CD4-positive, alpha-beta T cell (primary cell): ENCODE measurements around the gene ATP6V1E1. TPM values are rescaled to one million over a fixed set of nuclear protein-coding genes. Genes with fewer than 3 reads are reported as not detected.

ENCODE experiments used
- ATAC-seq: fragments of 200-7000 bp; cut with Tn5 transposase; one replicate; pipeline ENCODE4 v1.10.0; 2022; ENCODE audit warnings: mild to moderate bottlenecking; ENCODE audit not compliant: poor library complexity
- CTCF ChIA-PET: fragments of 350-600 bp; sonication (Branson Sonifier 250); formaldehyde crosslinking; loops from one replicate; lab custom pipeline; 2021; ENCODE audit warnings: antibody characterized with exemption, inconsistent platforms; lab: Charles Lee
- POLR2A ChIA-PET: fragments of 350-600 bp; sonication (Branson Sonifier 250); formaldehyde crosslinking; loops from one replicate; lab custom pipeline; 2021; ENCODE audit warnings: antibody characterized with exemption, inconsistent platforms; lab: Charles Lee
- DNase-seq, 14 experiments: peaks; one replicate each; pipeline ENCODE4 v3.0.0-alpha.2; 2013 to 2020; ENCODE audit warnings: mixed read lengths in 2 of 14
- H3K27ac ChIP-seq, 2 donors: one replicate each; pipeline versions ENCODE4 v1.5.1 to v1.7.0; 2013; ENCODE audit warnings: low read length in 2 of 2, low read depth in 1 of 2, mild to moderate bottlenecking in 1 of 2
- H3K27me3 ChIP-seq, 2 experiments: 1 replicate in 1 of 2; 2 replicates in 1 of 2; pipeline versions ENCODE4 v1.6.1 to v1.7.0; 2013; ENCODE audit warnings: low read length in 2 of 2, control low read depth in 1 of 2, mild to moderate bottlenecking in 1 of 2, moderate library complexity in 1 of 2; ENCODE audit not compliant: insufficient read depth in 2 of 2, control insufficient read depth in 1 of 2
- H3K36me3 ChIP-seq: one replicate; pipeline ENCODE4 v1.6.1; 2013; ENCODE audit warnings: low read length, control low read depth; ENCODE audit not compliant: insufficient read depth
- H3K4me1 ChIP-seq: one replicate; pipeline ENCODE4 v1.6.1; 2013; ENCODE audit warnings: low read length, control low read depth; ENCODE audit not compliant: insufficient read depth
- H3K4me3 ChIP-seq: one replicate; pipeline ENCODE4 v1.5.1; 2013; ENCODE audit warnings: mild to moderate bottlenecking, low read length, moderate library complexity
- H3K9me3 ChIP-seq, 2 experiments: 1 replicate in 1 of 2; 2 replicates in 1 of 2; pipeline versions ENCODE4 v1.6.1 to v1.7.0; 2013; ENCODE audit warnings: low read length in 2 of 2, mild to moderate bottlenecking in 2 of 2, control low read depth in 1 of 2, moderate library complexity in 1 of 2; ENCODE audit not compliant: control insufficient read depth in 1 of 2, insufficient read depth in 1 of 2
- H3K27ac Mint-ChIP-seq: one replicate; pipeline ENCODE4 v1.8.0; 2020; ENCODE audit warnings: mixed read lengths
- H3K27me3 Mint-ChIP-seq: one replicate; pipeline ENCODE4 v1.8.0; 2021; ENCODE audit warnings: mixed read lengths
- H3K36me3 Mint-ChIP-seq: one replicate; pipeline ENCODE4 v1.8.0; 2021; ENCODE audit warnings: low read depth, mixed read lengths
- H3K4me1 Mint-ChIP-seq: one replicate; pipeline ENCODE4 v1.8.0; 2021; ENCODE audit warnings: low read depth, mixed read lengths
- H3K4me3 Mint-ChIP-seq: one replicate; pipeline ENCODE4 v1.8.0; 2020; ENCODE audit warnings: mild to moderate bottlenecking, mixed read lengths
- H3K9me3 Mint-ChIP-seq: one replicate; pipeline ENCODE4 v1.8.0; 2020; ENCODE audit warnings: mixed read lengths
- intact Hi-C, 2 experiments: fragments of 100-400 bp; cut with DNase I in 1 of 2; cut with micrococcal nuclease in 1 of 2; formaldehyde crosslinking; loops; one replicate each; pipeline versions ENCODE4 v1.15.1 to v1.9.0; 2023 to 2025; cut with DNase I, micrococcal nuclease
- total RNA-seq, 174 experiments: library from RNA in 2 of 174; stranded (reverse) in 2 of 174; gene quantifications; one replicate each; pipeline ENCODE4 v1.2.3 and lab custom pipeline; 2021 to 2026
- TF ChIP-seq, protein P1 (sequence below): fragments of 200-600 bp; IDR thresholded peaks from one replicate; pipeline ENCODE4 v1.8.0; 2022; ENCODE audit warnings: antibody characterized with exemption, mild to moderate bottlenecking

Gene ATP6V1E1
- total RNA-seq, 2 experiments from 2014 or later: 48.4 to 50.8 TPM

DNA sequence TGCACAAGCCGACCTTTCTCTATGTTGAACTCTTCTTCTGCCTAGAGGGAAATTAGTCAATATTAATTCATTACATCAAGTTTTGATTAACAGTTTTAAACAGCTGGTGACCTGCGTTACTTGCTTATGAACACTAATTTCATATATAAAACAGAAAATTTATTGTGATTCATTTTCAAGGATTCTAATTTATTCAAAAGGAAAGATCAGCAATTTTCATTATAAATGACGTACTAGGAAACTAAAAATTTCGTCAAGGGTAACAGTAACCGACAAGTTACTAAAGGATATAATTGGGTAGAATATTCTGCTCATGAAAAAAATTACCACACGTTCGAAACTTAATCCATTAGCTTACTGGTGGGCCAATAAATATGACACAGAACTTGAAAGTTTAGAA lies 15.3 kb downstream of the ATP6V1E1 start:
- no peak overlapping the region for H3K27ac Mint-ChIP-seq
- no peaks in the 10 kb centered on the region for H3K9me3 ChIP-seq
- ATAC-seq (no peak), DNase-seq (no peak)
- H3K36me3 Mint-ChIP-seq: peaks cover 60% of the 10 kb centered on the region
- TF ChIP-seq, protein P1, sequence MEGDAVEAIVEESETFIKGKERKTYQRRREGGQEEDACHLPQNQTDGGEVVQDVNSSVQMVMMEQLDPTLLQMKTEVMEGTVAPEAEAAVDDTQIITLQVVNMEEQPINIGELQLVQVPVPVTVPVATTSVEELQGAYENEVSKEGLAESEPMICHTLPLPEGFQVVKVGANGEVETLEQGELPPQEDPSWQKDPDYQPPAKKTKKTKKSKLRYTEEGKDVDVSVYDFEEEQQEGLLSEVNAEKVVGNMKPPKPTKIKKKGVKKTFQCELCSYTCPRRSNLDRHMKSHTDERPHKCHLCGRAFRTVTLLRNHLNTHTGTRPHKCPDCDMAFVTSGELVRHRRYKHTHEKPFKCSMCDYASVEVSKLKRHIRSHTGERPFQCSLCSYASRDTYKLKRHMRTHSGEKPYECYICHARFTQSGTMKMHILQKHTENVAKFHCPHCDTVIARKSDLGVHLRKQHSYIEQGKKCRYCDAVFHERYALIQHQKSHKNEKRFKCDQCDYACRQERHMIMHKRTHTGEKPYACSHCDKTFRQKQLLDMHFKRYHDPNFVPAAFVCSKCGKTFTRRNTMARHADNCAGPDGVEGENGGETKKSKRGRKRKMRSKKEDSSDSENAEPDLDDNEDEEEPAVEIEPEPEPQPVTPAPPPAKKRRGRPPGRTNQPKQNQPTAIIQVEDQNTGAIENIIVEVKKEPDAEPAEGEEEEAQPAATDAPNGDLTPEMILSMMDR: no peak
- H3K27ac ChIP-seq: no peak overlapping the region
- no peaks in the 10 kb centered on the region for H3K4me1 ChIP-seq
- H3K4me1 Mint-ChIP-seq: peaks cover 7% of the 10 kb centered on the region
- no peaks in the 10 kb centered on the region for H3K9me3 Mint-ChIP-seq
- no peak overlapping the region for H3K4me3 Mint-ChIP-seq
- no peaks in the 10 kb centered on the region for H3K27me3 ChIP-seq
- no peak overlapping the region for H3K4me3 ChIP-seq
- peaks cover 64% of the 10 kb centered on the region for H3K36me3 ChIP-seq
- intact Hi-C loops: no loop called here
- CTCF ChIA-PET: no interaction called here
- H3K27me3 Mint-ChIP-seq: no peaks in the 10 kb centered on the region
- POLR2A ChIA-PET: no interaction called here

DNA sequence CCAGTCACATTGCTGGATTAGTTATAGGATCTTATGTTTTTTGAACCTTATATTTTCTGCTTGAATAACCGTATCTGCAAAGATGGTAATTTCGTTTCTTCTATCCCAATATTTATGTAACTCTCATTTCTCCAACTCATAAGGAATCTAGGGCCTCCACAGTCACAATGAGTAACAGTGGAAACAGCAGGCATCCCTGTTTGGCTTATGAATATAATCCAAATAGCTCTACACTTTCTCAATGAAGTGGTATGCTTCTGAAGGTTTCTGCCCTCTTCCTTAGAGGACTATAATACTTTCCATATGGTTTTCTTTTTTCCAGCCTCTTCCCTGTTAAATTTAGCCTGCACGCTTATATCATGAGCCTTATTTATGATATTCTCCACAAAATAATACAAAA lies 16.5 kb downstream of the ATP6V1E1 start:
- H3K9me3 ChIP-seq: no peaks in the 10 kb centered on the region
- ChIA-PET CTCF (no interaction called here), POLR2A (no interaction called here)
- ATAC-seq (no peak), DNase-seq (no peak)
- peaks cover 67% of the 10 kb centered on the region for H3K36me3 ChIP-seq
- Mint-ChIP-seq H3K4me3 (no peak overlapping the region), H3K27ac (no peak overlapping the region), H3K36me3 (peaks cover 51% of the 10 kb centered on the region), H3K27me3 (no peaks in the 10 kb centered on the region), H3K4me1 (peaks cover 7% of the 10 kb centered on the region), H3K9me3 (no peaks in the 10 kb centered on the region)
- TF ChIP-seq, protein P1: no peak
- no peaks in the 10 kb centered on the region for H3K27me3 ChIP-seq
- no peak overlapping the region for H3K4me3 ChIP-seq
- intact Hi-C loops: no loop called here
- H3K27ac ChIP-seq: no peak overlapping the region
- H3K4me1 ChIP-seq: no peaks in the 10 kb centered on the region

DNA sequence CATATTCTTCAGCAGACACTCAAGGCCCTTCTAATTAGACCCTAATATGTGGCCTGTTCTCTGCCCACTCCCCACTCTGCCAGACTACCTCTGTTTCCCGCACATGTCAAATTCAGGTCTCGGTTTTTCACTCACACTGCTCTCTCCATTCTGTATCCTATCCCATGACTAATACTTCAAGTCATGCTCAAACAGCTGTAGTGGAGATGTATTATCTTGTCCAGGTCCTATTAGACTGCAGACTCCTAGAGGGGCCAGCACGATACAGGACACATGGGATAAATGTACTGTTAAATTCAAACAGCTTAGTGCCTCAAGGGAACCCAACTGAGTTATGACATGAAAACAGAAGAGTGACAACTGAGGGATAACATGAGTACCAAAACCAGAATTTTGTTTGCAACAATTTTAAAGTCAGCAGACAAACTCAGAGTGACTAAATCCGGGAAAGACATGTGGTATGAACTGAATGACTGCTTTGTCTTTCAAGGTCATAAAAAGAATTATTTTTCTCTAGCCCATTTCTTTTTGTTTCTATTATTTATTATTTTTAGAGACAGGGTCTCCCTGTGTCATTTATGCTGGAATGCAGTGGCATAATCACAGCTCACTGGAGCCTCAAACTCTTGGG lies 20.5 kb downstream of the ATP6V1E1 start:
- Histone ChIP-seq H3K27me3 (no peaks in the 10 kb centered on the region), H3K27ac (no peak overlapping the region), H3K4me1 (no peaks in the 10 kb centered on the region), H3K9me3 (no peaks in the 10 kb centered on the region), H3K4me3 (no peak overlapping the region), H3K36me3 (peaks cover 61% of the 10 kb centered on the region)
- Mint-ChIP-seq H3K4me3 (no peak overlapping the region), H3K36me3 (peaks cover 42% of the 10 kb centered on the region), H3K4me1 (peaks cover 7% of the 10 kb centered on the region), H3K27me3 (no peaks in the 10 kb centered on the region), H3K27ac (no peak overlapping the region), H3K9me3 (no peaks in the 10 kb centered on the region)
- ATAC-seq (no peak), DNase-seq (no peak)
- intact Hi-C loops: no loop called here
- ChIA-PET POLR2A (no interaction called here), CTCF (interaction anchor here (0.6 kb wide), 1 partner anchor 100 kb away, joined by 4 read pairs; no protein-coding TSS in a partner anchor)
- TF ChIP-seq, protein P1: no peak
